Gastrocnemius medialis (tissue), 4 donors: ENCODE data around the gene GINS2.

Source experiments
- CTCF ChIP-seq, 5 experiments: fragments of 450-650 bp in 3 of 5; fragments of 200-600 bp in 2 of 5; sonication (generic) in 2 of 5; IDR thresholded peaks in 4 of 5; conservative IDR thresholded peaks in 1 of 5; 1 replicate in 4 of 5; 2 replicates in 1 of 5; pipeline ENCODE4 v1.5.1; 2016 to 2019; ENCODE audit warnings: antibody characterized with exemption in 5 of 5, mild to moderate bottlenecking in 3 of 5, moderate library complexity in 3 of 5
- POLR2A ChIP-seq, 2 donors: fragments of 450-650 bp; IDR thresholded peaks; one replicate each; pipeline ENCODE4 v1.6.1; 2017; ENCODE audit warnings: antibody characterized with exemption in 2 of 2, mild to moderate bottlenecking in 2 of 2, moderate library complexity in 2 of 2

GRCh38 chr16:85690469-85691064, 1.8 kb upstream of the GINS2 start:
- TF ChIP-seq CTCF (IDR thresholded peaks at IDR 0.05 in 4 of 5, conservative IDR thresholded peaks at IDR 0.05 in 1 of 5) = no peak
- no peak for TF ChIP-seq POLR2A (IDR thresholded peaks at IDR 0.05)
